Mesendoderm (in vitro differentiated cells): ENCODE results near the gene STRAP.
"Not testable (repeated sequence)": the region's sequence is repeated elsewhere in the genome, so short reads cannot be mapped to it uniquely, and the experiment has no call there.

Experiments
- DNase-seq: peaks from one replicate; pipeline ENCODE4 v3.0.0; 2013
- H2AK5ac ChIP-seq: 2 replicates; pipeline ENCODE4 v1.6.1; 2013; ENCODE audit warnings: low read length, inconsistent platforms
- H2BK120ac ChIP-seq: 2 replicates; pipeline ENCODE4 v1.6.1; 2013; ENCODE audit warnings: low read depth, mild to moderate bottlenecking, low read length, moderate library complexity, mixed read lengths
- H2BK15ac ChIP-seq: replicated peaks from 2 replicates; pipeline ENCODE4 v1.6.1; 2013; ENCODE audit warnings: low read depth, mild to moderate bottlenecking, moderate library complexity
- H2BK5ac ChIP-seq: 2 replicates; pipeline ENCODE4 v1.6.1; 2013; ENCODE audit warnings: low read length, inconsistent platforms
- H3K18ac ChIP-seq: 2 replicates; pipeline ENCODE4 v1.6.1; 2013; ENCODE audit warnings: mild to moderate bottlenecking, low read length, mixed read lengths
- H3K23ac ChIP-seq: one replicate; pipeline ENCODE4 v1.6.1; 2013; ENCODE audit warnings: low read length
- H3K27ac ChIP-seq: 2 replicates; pipeline ENCODE4 v1.5.1; 2013; ENCODE audit warnings: low read depth, mild to moderate bottlenecking, inconsistent platforms, low read length, moderate library complexity
- H3K27me3 ChIP-seq: 2 replicates; pipeline ENCODE4 v1.6.1; 2013; ENCODE audit warnings: low read length, control low read depth, mild to moderate bottlenecking, inconsistent platforms; ENCODE audit not compliant: insufficient read depth, poor library complexity
- H3K36me3 ChIP-seq: 2 replicates; pipeline ENCODE4 v1.6.1; 2013; ENCODE audit warnings: low read length, inconsistent platforms; ENCODE audit not compliant: control insufficient read depth, insufficient read depth
- H3K4ac ChIP-seq: one replicate; pipeline ENCODE4 v1.6.1; 2013; ENCODE audit warnings: low read depth, mild to moderate bottlenecking, low read length, moderate library complexity
- H3K4me1 ChIP-seq: 2 replicates; pipeline ENCODE4 v1.6.1; 2013; ENCODE audit warnings: low read depth, low read length, inconsistent platforms; ENCODE audit not compliant: control insufficient read depth
- H3K4me2 ChIP-seq: 2 replicates; pipeline ENCODE4 v1.6.1; 2013; ENCODE audit warnings: low read length
- H3K4me3 ChIP-seq: 2 replicates; pipeline ENCODE4 v1.5.1; 2013; ENCODE audit warnings: mild to moderate bottlenecking, low read length
- H3K56ac ChIP-seq: one replicate; pipeline ENCODE4 v1.6.1; 2013; ENCODE audit warnings: low read length
- H3K79me1 ChIP-seq: 2 replicates; pipeline ENCODE4 v1.6.1; 2013; ENCODE audit warnings: low read length, inconsistent platforms
- H3K79me2 ChIP-seq: 2 replicates; pipeline ENCODE4 v1.6.1; 2013; ENCODE audit warnings: mild to moderate bottlenecking, low read length; ENCODE audit not compliant: control insufficient read depth, insufficient read depth
- H3K9ac ChIP-seq: 2 replicates; pipeline ENCODE4 v1.6.1; 2013; ENCODE audit warnings: low read length, inconsistent platforms
- H4K5ac ChIP-seq: one replicate; pipeline ENCODE4 v1.6.1; 2013; ENCODE audit warnings: low read length
- H4K8ac ChIP-seq: one replicate; pipeline ENCODE4 v1.6.1; 2013; ENCODE audit warnings: low read depth, mild to moderate bottlenecking, control low read depth, low read length, moderate library complexity
- WGBS: extraction: QIAGEN DNeasy Blood & Tissue Kit; methylation state at CpG from one replicate; pipeline ENCODE4 v1.1.7; 2013; ENCODE audit warnings: low lambda C conversion rate, missing lambda C conversion rate; ENCODE audit not compliant: insufficient coverage; ENCODE audit errors: extremely low coverage; 5-methylcytosine and 5-hydroxymethylcytosine counted together

STRAP gene

DNA sequence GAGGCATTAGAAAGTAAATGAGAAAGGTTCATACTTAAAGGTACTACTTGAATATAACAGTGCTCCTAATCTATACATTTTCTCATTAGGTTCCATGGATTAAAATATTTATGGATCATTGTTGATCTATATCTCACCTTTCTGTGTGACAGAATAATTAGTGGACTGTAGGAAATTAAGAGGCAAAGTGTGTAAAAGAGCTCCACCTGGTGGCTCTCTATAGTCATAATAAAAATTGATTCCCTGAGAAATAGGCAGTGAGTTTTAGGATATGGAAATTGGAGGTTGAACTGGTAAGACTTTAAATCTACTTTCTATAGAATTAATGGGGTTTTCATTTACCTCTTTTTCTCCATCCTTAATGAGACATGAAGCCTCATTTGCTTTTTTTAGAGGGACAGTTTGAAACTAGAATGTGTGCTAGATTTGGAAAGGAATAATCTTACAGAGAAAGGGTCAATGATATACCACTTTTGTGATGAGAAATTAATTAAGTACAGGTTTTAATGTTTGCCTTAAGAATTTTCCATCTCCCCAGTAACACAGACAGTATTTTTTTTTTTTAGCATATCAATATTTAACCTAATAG is 17.2 kb downstream of the STRAP start:
- Histone ChIP-seq H3K56ac (no peak overlapping the region), H3K23ac (no peak overlapping the region), H3K27me3 (no peaks in the 10 kb centered on the region), H3K79me2 (no peaks in the 10 kb centered on the region), H3K4me3 (no peak overlapping the region), H3K4me1 (no peaks in the 10 kb centered on the region), H3K4me2 (no peak overlapping the region), H3K18ac (no peak overlapping the region), H2AK5ac (no peak overlapping the region), H2BK5ac (no peak overlapping the region), H4K8ac (no peak overlapping the region), H3K79me1 (no peaks in the 10 kb centered on the region), H3K27ac (no peak overlapping the region), H3K4ac (no peak overlapping the region), H2BK120ac (no peak overlapping the region), H3K36me3 (peaks cover 4% of the 10 kb centered on the region), H2BK15ac (no peak overlapping the region), H3K9ac (no peak overlapping the region), H4K5ac (no peak overlapping the region)
- no peak for DNase-seq

DNA sequence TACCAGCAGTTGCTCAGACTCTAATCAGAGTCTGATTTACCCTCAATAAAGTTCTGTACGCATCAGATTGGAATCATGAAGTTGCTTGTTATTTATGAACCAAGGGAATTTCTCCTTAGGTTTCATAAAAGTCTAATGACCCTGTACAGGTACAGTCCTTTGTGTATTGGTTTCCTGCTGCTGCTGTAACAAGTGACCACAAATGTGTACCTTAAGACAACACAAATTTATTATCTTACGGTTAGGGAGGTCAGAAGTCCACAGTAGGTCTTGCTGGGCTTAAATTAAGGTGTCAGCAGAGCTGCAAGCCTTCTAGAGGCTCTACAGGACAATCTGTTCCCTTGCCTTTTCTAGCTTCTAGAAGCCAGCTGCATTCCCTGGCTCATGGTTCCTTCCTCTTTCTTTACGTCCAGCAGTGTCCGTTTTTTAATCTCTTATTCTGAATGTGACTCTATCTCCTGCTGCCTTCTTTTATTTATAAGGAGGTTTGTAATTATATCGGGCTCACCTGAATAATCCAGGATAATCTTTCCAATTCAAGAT is 22.3 kb downstream of the STRAP start:
- Histone ChIP-seq H3K4me1 (no peaks in the 10 kb centered on the region), H2BK5ac (no peak overlapping the region), H3K4me3 (no peak overlapping the region), H3K9ac (no peak overlapping the region), H3K79me2 (no peaks in the 10 kb centered on the region), H3K27me3 (no peaks in the 10 kb centered on the region), H3K4ac (no peak overlapping the region), H4K8ac (no peak overlapping the region), H3K23ac (no peak overlapping the region), H3K79me1 (no peaks in the 10 kb centered on the region), H3K27ac (no peak overlapping the region), H3K36me3 (peaks cover 4% of the 10 kb centered on the region), H3K56ac (no peak overlapping the region), H4K5ac (no peak overlapping the region), H3K18ac (no peak overlapping the region), H2BK120ac (no peak overlapping the region), H2BK15ac (no peak overlapping the region), H2AK5ac (no peak overlapping the region), H3K4me2 (no peak overlapping the region)
- no peak for DNase-seq
- no CpG with 5 or more reads among the region's 5 CpGs for WGBS

- Histone ChIP-seq H3K4me3 (no peak overlapping the region), H4K8ac (peak overlapping the region; percentile 28), H3K18ac (peak overlapping the region; percentile 19), H2BK120ac (peak overlapping the region; percentile 45), H3K27ac (no peak overlapping the region), H3K9ac (peak overlapping the region; percentile 50), H3K23ac (no peak overlapping the region), H2BK5ac (no peak overlapping the region), H3K27me3 (no peaks in the 10 kb centered on the region), H3K4me2 (peak overlapping the region; percentile 15), H3K4me1 (no peaks in the 10 kb centered on the region), H2AK5ac (no peak overlapping the region), H3K4ac (no peak overlapping the region), H4K5ac (no peak overlapping the region), H3K56ac (no peak overlapping the region), H3K79me1 (no peaks in the 10 kb centered on the region), H3K36me3 (no peaks in the 10 kb centered on the region), H3K79me2 (no peaks in the 10 kb centered on the region), H2BK15ac (no peak overlapping the region)
- no peak for DNase-seq
- WGBS: no CpG with 5 or more reads among the region's 5 CpGs
These were observed 28.3 kb downstream of the STRAP start for GRCh38 chr12:15910468-15910863.

GRCh38 chr12:15910864-15911721 is 28.9 kb downstream of the STRAP start, which contains the start of gene DERA:
DERA (plus strand) TSS chr12:15911332; CDS start chr12:15911384, 52 bp downstream.
- Histone ChIP-seq H3K56ac (peak within 1 kb of the TSS; percentile 96), H3K9ac (peak within 1 kb of the TSS; percentile 94), H3K27ac (peak within 1 kb of the TSS; percentile 69), H2BK120ac (peak within 1 kb of the TSS; percentile 45), H3K79me1 (no peaks in the 10 kb centered on the region), H3K4me1 (no peaks in the 10 kb centered on the region), H2BK5ac (no peak within 1 kb of the TSS), H3K79me2 (no peaks in the 10 kb centered on the region), H3K27me3 (no peaks in the 10 kb centered on the region), H3K4ac (peak within 1 kb of the TSS; percentile 87), H3K4me3 (peak within 1 kb of the TSS; percentile 72), H3K36me3 (no peaks in the 10 kb centered on the region), H3K4me2 (peak within 1 kb of the TSS; percentile 91), H2BK15ac (no peak within 1 kb of the TSS), H2AK5ac (no peak within 1 kb of the TSS), H4K5ac (no peak within 1 kb of the TSS), H3K18ac (peak within 1 kb of the TSS; percentile 31), H4K8ac (peak within 1 kb of the TSS; percentile 28), H3K23ac (peak within 1 kb of the TSS; percentile 53)
- peak; percentile 87 for DNase-seq
- no CpG with 5 or more reads among the region's 59 CpGs for WGBS

DNA sequence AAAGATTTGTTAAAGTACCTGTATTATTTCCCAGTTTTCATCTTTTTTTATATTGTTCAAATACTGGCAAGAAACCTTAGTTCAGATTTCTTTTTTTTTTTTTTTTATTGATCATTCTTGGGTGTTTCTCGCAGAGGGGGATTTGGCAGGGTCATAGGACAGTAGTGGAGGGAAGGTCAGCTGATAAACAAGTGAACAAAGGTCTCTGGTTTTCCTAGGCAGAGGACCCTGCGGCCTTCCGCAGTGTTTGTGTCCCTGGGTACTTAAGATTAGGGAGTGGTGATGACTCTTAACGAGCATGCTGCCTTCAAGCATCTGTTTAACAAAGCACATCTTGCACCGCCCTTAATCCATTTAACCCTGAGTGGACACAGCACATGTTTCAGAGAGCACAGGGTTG is 29.7 kb downstream of the STRAP start:
- not testable (repeated sequence) for H3K27ac ChIP-seq, H3K18ac ChIP-seq, H3K4me3 ChIP-seq, H3K4ac ChIP-seq, DNase-seq, H2AK5ac ChIP-seq, H2BK120ac ChIP-seq, H4K5ac ChIP-seq, H3K79me2 ChIP-seq, H3K27me3 ChIP-seq, H2BK5ac ChIP-seq, H4K8ac ChIP-seq, H3K23ac ChIP-seq, H3K36me3 ChIP-seq, H3K4me1 ChIP-seq, H2BK15ac ChIP-seq, H3K79me1 ChIP-seq
- WGBS: no CpG with 5 or more reads among the region's 5 CpGs
- H3K56ac ChIP-seq: peak overlapping the region; percentile 96
- peak overlapping the region; percentile 94 for H3K9ac ChIP-seq
- peak overlapping the region; percentile 91 for H3K4me2 ChIP-seq
